NCI-H510A (cell line): ENCODE measurements around the gene POU5F1.
"Not testable (repeated sequence)": the region's sequence is repeated elsewhere in the genome, so short reads cannot be mapped to it uniquely, and the experiment has no call there.

ENCODE experiments used
- DNase-seq: peaks from one replicate; lab custom pipeline; 2025; lab: John Stamatoyannopoulos, UW

The POU5F1 gene

GRCh38 chr6:31170600-31170881 lies at the start of gene POU5F1:
POU5F1 (minus strand) TSS chr6:31170682; CDS start chr6:31170620, 62 bp downstream.
- no peak for DNase-seq

GRCh38 chr6:31216208-31216898 lies 45.9 kb upstream of the POU5F1 start:
- no peak for DNase-seq

GRCh38 chr6:31215216-31215615 lies 44.7 kb upstream of the POU5F1 start:
- not testable (repeated sequence) for DNase-seq

- no peak for DNase-seq
Observed at GRCh38 chr6:31214516-31214915, 44.0 kb upstream of the POU5F1 start.

- DNase-seq: no peak
Observed at GRCh38 chr6:31210741-31211532, 40.5 kb upstream of the POU5F1 start.

GRCh38 chr6:31210123-31210522 lies 39.6 kb upstream of the POU5F1 start:
- no peak for DNase-seq

- no peak for DNase-seq
Observed at GRCh38 chr6:31209137-31209536, 38.7 kb upstream of the POU5F1 start.

- no peak for DNase-seq
Observed at GRCh38 chr6:31208506-31208905, 38.0 kb upstream of the POU5F1 start.

- DNase-seq: no peak
Observed at GRCh38 chr6:31205638-31206037, 35.2 kb upstream of the POU5F1 start.

GRCh38 chr6:31204751-31205145 lies 34.3 kb upstream of the POU5F1 start:
- no peak for DNase-seq

- DNase-seq: peak; percentile 92
Observed at GRCh38 chr6:31203345-31203979, 33.0 kb upstream of the POU5F1 start.

GRCh38 chr6:31202259-31203166 lies 32.0 kb upstream of the POU5F1 start:
- DNase-seq: no peak

- not testable (repeated sequence) for DNase-seq
Observed at GRCh38 chr6:31199105-31199452, 28.6 kb upstream of the POU5F1 start.

- peak; percentile 83 for DNase-seq
Observed at GRCh38 chr6:31197559-31198305, 27.2 kb upstream of the POU5F1 start.

GRCh38 chr6:31196251-31197022 lies 26.0 kb upstream of the POU5F1 start:
- not testable (repeated sequence) for DNase-seq

GRCh38 chr6:31195308-31195979 lies 25.0 kb upstream of the POU5F1 start:
- DNase-seq: not testable (repeated sequence)

GRCh38 chr6:31194061-31194834 lies 23.8 kb upstream of the POU5F1 start:
- no peak for DNase-seq

GRCh38 chr6:31193206-31193605 lies 22.7 kb upstream of the POU5F1 start:
- no peak for DNase-seq

- peak; percentile 21 for DNase-seq
Observed at GRCh38 chr6:31192431-31193105, 22.1 kb upstream of the POU5F1 start.
